Left ventricle myocardium superior (tissue), 1 donor: Measurements from ENCODE around the gene GLS. TPM values are rescaled to one million over a fixed set of nuclear protein-coding genes. Genes with fewer than 3 reads are reported as not detected.

ENCODE experiments used
- ATAC-seq: fragments of 200-7000 bp; cut with Tn5 transposase; one replicate; pipeline ENCODE4 v1.9.1; 2020; ENCODE audit warnings: mild to moderate bottlenecking, moderate library complexity
- DNase-seq: peaks from one replicate; pipeline ENCODE4 v3.0.0-alpha.2; 2020
- intact Hi-C: fragments of 100-400 bp; cut with micrococcal nuclease; formaldehyde crosslinking; loops from one replicate; pipeline ENCODE4 v1.11.0; 2022
- total RNA-seq: library from RNA; stranded (reverse); fragmentation: NEBNext Ultra II Directional; extraction: Animal tissue kit (Norgen Biotek cat#: 25700); gene quantifications from one replicate; pipeline ENCODE4 v1.2.1, GENCODE V29; 2021
- donor health status: DM: no; HTN: yes; CAD: no; lungs with severe emphysema.

GLS gene
- total RNA-seq, 1 donor from 2014 or later: 52.2 TPM

GRCh38 chr2:190910341-190911136 is 29.9 kb downstream of the GLS start:
- DNase-seq: no peak
- no peak for ATAC-seq
- intact Hi-C loops: no loop called here

- intact Hi-C loops: no loop called here
- DNase-seq (no peak), ATAC-seq (no peak)
Observed at GRCh38 chr2:190911813-190912212, 31.2 kb downstream of the GLS start.

- intact Hi-C loops: no loop called here
- ATAC-seq (no peak), DNase-seq (no peak)
Observed at GRCh38 chr2:190912726-190913125, 32.1 kb downstream of the GLS start.

- DNase-seq (no peak), ATAC-seq (no peak)
- intact Hi-C loops: no loop called here
Observed at GRCh38 chr2:190913725-190914124, 33.1 kb downstream of the GLS start.

- intact Hi-C loops: no loop called here
- DNase-seq (no peak), ATAC-seq (no peak)
Observed at GRCh38 chr2:190916829-190917228, 36.2 kb downstream of the GLS start.

GRCh38 chr2:190920085-190920484 is 39.5 kb downstream of the GLS start:
- intact Hi-C loops: no loop called here
- ATAC-seq (no peak), DNase-seq (no peak)

- intact Hi-C loops: no loop called here
- DNase-seq: no peak
- no peak for ATAC-seq
Observed at GRCh38 chr2:190922376-190922775, 41.8 kb downstream of the GLS start.

GRCh38 chr2:190927301-190927700 is 46.7 kb downstream of the GLS start:
- intact Hi-C loops: no loop called here
- no peak for DNase-seq
- no peak for ATAC-seq

GRCh38 chr2:190929919-190930318 is 49.3 kb downstream of the GLS start:
- intact Hi-C loops: no loop called here
- no peak for ATAC-seq
- DNase-seq: no peak

GRCh38 chr2:190930411-190930810 is 49.8 kb downstream of the GLS start:
- ATAC-seq (no peak), DNase-seq (no peak)
- intact Hi-C loops: no loop called here

GRCh38 chr2:190932514-190932913 is 51.9 kb downstream of the GLS start:
- ATAC-seq: no peak
- intact Hi-C loops: no loop called here
- no peak for DNase-seq

- no peak for DNase-seq
- no peak for ATAC-seq
- intact Hi-C loops: no loop called here
Observed at GRCh38 chr2:190933361-190933760, 52.7 kb downstream of the GLS start.

- intact Hi-C loops: no loop called here
- no peak for ATAC-seq
- no peak for DNase-seq
Observed at GRCh38 chr2:190935054-190935453, 54.4 kb downstream of the GLS start.

GRCh38 chr2:190938771-190939335 is 58.2 kb downstream of the GLS start:
- ATAC-seq: no peak
- intact Hi-C loops: no loop called here
- DNase-seq: no peak

- DNase-seq: no peak
- intact Hi-C loops: no loop called here
- ATAC-seq: no peak
Observed at GRCh38 chr2:190940454-190940853, 59.8 kb downstream of the GLS start.

GRCh38 chr2:190941571-190941970 is 61.0 kb downstream of the GLS start:
- no peak for DNase-seq
- ATAC-seq: no peak
- intact Hi-C loops: no loop called here

- DNase-seq: no peak
Observed at GRCh38 chr2:190942697-190943096, 62.1 kb downstream of the GLS start.

GRCh38 chr2:190943706-190944105 is 63.1 kb downstream of the GLS start:
- intact Hi-C loops: no loop called here
- DNase-seq: no peak
- ATAC-seq: no peak

More at GRCh38 chr2:190942697-190943096, 62.1 kb downstream of the GLS start:
- ATAC-seq: no peak
- intact Hi-C loops: no loop called here

GRCh38 chr2:190947141-190947540 is 66.5 kb downstream of the GLS start:
- intact Hi-C loops: no loop called here
- ATAC-seq (no peak), DNase-seq (no peak)

- ATAC-seq (peak; percentile 73), DNase-seq (no peak)
- intact Hi-C loops: no loop called here
Observed at GRCh38 chr2:190947711-190948251, 67.2 kb downstream of the GLS start.

- intact Hi-C loops: no loop called here
- DNase-seq (no peak), ATAC-seq (peak; percentile 75)
Observed at GRCh38 chr2:190948671-190949070, 68.0 kb downstream of the GLS start.
